Measurements from ENCODE around the gene PKNOX2.
"Not testable (repeated sequence)": the region's sequence is repeated elsewhere in the genome, so short reads cannot be mapped to it uniquely, and the experiment has no call there.

Gene PKNOX2

GRCh38 chr11:125218336-125218735, 53.8 kb downstream of the PKNOX2 start:
- no peak overlapping the region for H3K27ac ChIP-seq
- H3K4me2 ChIP-seq: no peak overlapping the region
- H3K36me3 ChIP-seq (ENCODE audit: insufficient read depth): no peaks in the 10 kb centered on the region
- no peak for TF ChIP-seq CTCF (conservative IDR thresholded peaks at IDR 0.05; ENCODE audit: low read depth, low read length)
- no peak overlapping the region for H3K4me3 ChIP-seq (IDR thresholded peaks at IDR 0.05; ENCODE audit: insufficient read depth, low read depth, low read length)
- no peaks in the 10 kb centered on the region for H3K27me3 ChIP-seq (ENCODE audit: insufficient read depth, low read depth)
- H3K9ac ChIP-seq: no peak overlapping the region
- no peaks in the 10 kb centered on the region for H3K4me1 ChIP-seq (ENCODE audit: low read depth, poor library complexity, severe bottlenecking)
- no peaks in the 10 kb centered on the region for H4K20me1 ChIP-seq (ENCODE audit: insufficient read depth)
- no peak overlapping the region for H2AFZ ChIP-seq (ENCODE audit: low read depth)
- no peaks in the 10 kb centered on the region for H3K79me2 ChIP-seq (ENCODE audit: insufficient read depth, low read depth)

GRCh38 chr11:125221461-125221860, 56.9 kb downstream of the PKNOX2 start:
- Histone ChIP-seq H3K4me2 (no peak overlapping the region), H3K36me3 (ENCODE audit: insufficient read depth) (no peaks in the 10 kb centered on the region), H2AFZ (ENCODE audit: low read depth) (no peak overlapping the region), H3K27ac (no peak overlapping the region), H4K20me1 (ENCODE audit: insufficient read depth) (no peaks in the 10 kb centered on the region), H3K79me2 (ENCODE audit: insufficient read depth, low read depth) (no peaks in the 10 kb centered on the region), H3K4me3 (IDR thresholded peaks at IDR 0.05; ENCODE audit: insufficient read depth, low read depth, low read length) (no peak overlapping the region), H3K4me1 (ENCODE audit: low read depth, poor library complexity, severe bottlenecking) (no peaks in the 10 kb centered on the region), H3K27me3 (ENCODE audit: insufficient read depth, low read depth) (no peaks in the 10 kb centered on the region), H3K9ac (no peak overlapping the region)
- no peak for TF ChIP-seq CTCF (conservative IDR thresholded peaks at IDR 0.05; ENCODE audit: low read depth, low read length)

GRCh38 chr11:125222494-125222893, 57.9 kb downstream of the PKNOX2 start:
- TF ChIP-seq CTCF (conservative IDR thresholded peaks at IDR 0.05; ENCODE audit: low read depth, low read length): no peak
- Histone ChIP-seq H3K27me3 (ENCODE audit: insufficient read depth, low read depth) (no peaks in the 10 kb centered on the region), H3K27ac (no peak overlapping the region)

GRCh38 chr11:125223161-125223560, 58.6 kb downstream of the PKNOX2 start:
- not testable (repeated sequence) for H3K27ac ChIP-seq; H4K20me1 ChIP-seq (ENCODE audit: insufficient read depth); H3K36me3 ChIP-seq (ENCODE audit: insufficient read depth); H3K9ac ChIP-seq; H3K27me3 ChIP-seq (ENCODE audit: insufficient read depth, low read depth); H2AFZ ChIP-seq (ENCODE audit: low read depth); H3K79me2 ChIP-seq (ENCODE audit: insufficient read depth, low read depth); H3K4me2 ChIP-seq; H3K4me3 ChIP-seq (IDR thresholded peaks at IDR 0.05; ENCODE audit: insufficient read depth, low read depth, low read length); H3K4me1 ChIP-seq (ENCODE audit: low read depth, poor library complexity, severe bottlenecking)

More at GRCh38 chr11:125222494-125222893, 57.9 kb downstream of the PKNOX2 start:
- H4K20me1 ChIP-seq (ENCODE audit: insufficient read depth): no peaks in the 10 kb centered on the region
- H3K4me3 ChIP-seq (IDR thresholded peaks at IDR 0.05; ENCODE audit: insufficient read depth, low read depth, low read length): no peak overlapping the region
- no peak overlapping the region for H3K9ac ChIP-seq
- no peak overlapping the region for H3K4me2 ChIP-seq
- H3K36me3 ChIP-seq (ENCODE audit: insufficient read depth): no peaks in the 10 kb centered on the region
- no peak overlapping the region for H2AFZ ChIP-seq (ENCODE audit: low read depth)
- H3K79me2 ChIP-seq (ENCODE audit: insufficient read depth, low read depth): no peaks in the 10 kb centered on the region
- H3K4me1 ChIP-seq (ENCODE audit: low read depth, poor library complexity, severe bottlenecking): no peaks in the 10 kb centered on the region

GRCh38 chr11:125223901-125224361, 59.4 kb downstream of the PKNOX2 start:
- Histone ChIP-seq H4K20me1 (ENCODE audit: insufficient read depth) (no peaks in the 10 kb centered on the region), H3K27me3 (ENCODE audit: insufficient read depth, low read depth) (no peaks in the 10 kb centered on the region), H3K4me1 (ENCODE audit: low read depth, poor library complexity, severe bottlenecking) (no peaks in the 10 kb centered on the region), H3K4me3 (IDR thresholded peaks at IDR 0.05; ENCODE audit: insufficient read depth, low read depth, low read length) (no peak overlapping the region), H3K79me2 (ENCODE audit: insufficient read depth, low read depth) (no peaks in the 10 kb centered on the region), H3K9ac (no peak overlapping the region), H3K27ac (no peak overlapping the region), H2AFZ (ENCODE audit: low read depth) (no peak overlapping the region), H3K36me3 (ENCODE audit: insufficient read depth) (no peaks in the 10 kb centered on the region), H3K4me2 (no peak overlapping the region)
- TF ChIP-seq CTCF (conservative IDR thresholded peaks at IDR 0.05; ENCODE audit: low read depth, low read length): no peak
